HepG2 (cell line): ENCODE measurements around the gene PITX3. TPM values are rescaled to one million over a fixed set of nuclear protein-coding genes. Genes with fewer than 3 reads are reported as not detected.

Experiments
- DMAP1 ChIP-seq: IDR thresholded peaks from 2 replicates; pipeline ENCODE4 v1.6.1; 2016
- ELF1 ChIP-seq: sonication (generic); formaldehyde crosslinking; IDR thresholded peaks from 2 replicates; pipeline ENCODE4 v1.4.0; 2020; ENCODE audit warnings: missing genetic modification reagents
- ETV6 ChIP-seq: sonication (generic); formaldehyde crosslinking; conservative IDR thresholded peaks from 2 replicates; pipeline ENCODE4 v1.4.0; 2020; ENCODE audit warnings: missing genetic modification reagents
- HNF4A ChIP-seq: sonication (generic); formaldehyde crosslinking; IDR thresholded peaks from 2 replicates; pipeline ENCODE4 v1.4.0; 2020; ENCODE audit warnings: missing genetic modification reagents
- IRX3 ChIP-seq: sonication (generic); formaldehyde crosslinking; IDR thresholded peaks from 2 replicates; pipeline ENCODE4 v1.8.1; 2023; ENCODE audit warnings: mild to moderate bottlenecking, low read depth, missing genetic modification reagents, borderline replicate concordance
- MAFG ChIP-seq: sonication (generic); formaldehyde crosslinking; IDR thresholded peaks from 2 replicates; pipeline ENCODE4 v1.5.1; 2020; ENCODE audit warnings: mild to moderate bottlenecking, missing genetic modification reagents
- MED13 ChIP-seq: sonication (generic); formaldehyde crosslinking; IDR thresholded peaks from 2 replicates; pipeline ENCODE4 v1.5.0; 2020; ENCODE audit warnings: missing genetic modification reagents
- RBAK ChIP-seq: sonication (generic); formaldehyde crosslinking; IDR thresholded peaks from 2 replicates; pipeline ENCODE4 v1.5.1; 2020; ENCODE audit warnings: mild to moderate bottlenecking, missing genetic modification reagents
- RFXANK ChIP-seq: IDR thresholded peaks from 2 replicates; pipeline ENCODE4 v1.6.1; 2016
- SP1 ChIP-seq, 2 experiments: fragments of 450-650 bp in 1 of 2; sonication (generic) in 1 of 2; formaldehyde crosslinking in 1 of 2; IDR thresholded peaks; 2 replicates each; pipeline versions ENCODE4 v1.4.0 to v1.6.1; 2016 to 2020; ENCODE audit warnings: missing genetic modification reagents in 1 of 2
- XBP1 ChIP-seq: sonication (generic); formaldehyde crosslinking; IDR thresholded peaks from 2 replicates; pipeline ENCODE4 v1.5.0; 2020; ENCODE audit warnings: missing genetic modification reagents
- ZNF331 ChIP-seq: sonication (generic); formaldehyde crosslinking; IDR thresholded peaks from 2 replicates; pipeline ENCODE4 v1.4.0; 2020; ENCODE audit warnings: missing genetic modification reagents
- ZNF460 ChIP-seq: sonication (generic); formaldehyde crosslinking; IDR thresholded peaks from 2 replicates; pipeline ENCODE4 v1.5.1; 2020; ENCODE audit warnings: missing genetic modification reagents, mild to moderate bottlenecking, borderline replicate concordance
- ZNF543 ChIP-seq: sonication (generic); formaldehyde crosslinking; IDR thresholded peaks from 2 replicates; pipeline ENCODE4 v1.4.0; 2020; ENCODE audit warnings: mild to moderate bottlenecking, missing genetic modification reagents
- ZNF572 ChIP-seq: sonication (generic); formaldehyde crosslinking; IDR thresholded peaks from 2 replicates; pipeline ENCODE4 v1.5.1; 2020; ENCODE audit warnings: mild to moderate bottlenecking, missing genetic modification reagents
- ZNF577 ChIP-seq: sonication (generic); formaldehyde crosslinking; IDR thresholded peaks from 2 replicates; pipeline ENCODE4 v1.4.0; 2020; ENCODE audit warnings: mild to moderate bottlenecking, low read depth, missing genetic modification reagents, borderline replicate concordance
- ZNF747 ChIP-seq: sonication (generic); formaldehyde crosslinking; IDR thresholded peaks from 2 replicates; pipeline ENCODE4 v1.8.1; 2023; ENCODE audit warnings: missing genetic modification reagents, mild to moderate bottlenecking, borderline replicate concordance
- polyA plus RNA-seq, 8 experiments: library from polyadenylated mRNA; depleted of rRNA in 3 of 8; stranded (reverse) in 7 of 8; unstranded in 1 of 8; fragments of >200 nt; fragmentation: Illumina TruSeq in 4 of 8; extraction: Trizol in 4 of 8; gene quantifications; 2 replicates each; pipeline versions ENCODE4 v1.2.1 to v1.2.3, GENCODE V29; 2011 to 2016; ENCODE audit warnings: low read depth in 4 of 8, missing spikeins in 1 of 8, mixed read lengths in 1 of 8; ENCODE audit not compliant: insufficient read depth in 1 of 8
- total RNA-seq, 5 experiments: library from RNA; depleted of rRNA; stranded (reverse); fragments of >200 nt; fragmentation: Illumina TruSeq; extraction: Trizol; gene quantifications; 2 replicates each; pipeline ENCODE4 v1.2.3, GENCODE V29; 2016; ENCODE audit warnings: low read depth in 1 of 5
- TF ChIP-seq, protein P1 (sequence below): IDR thresholded peaks from 2 replicates; pipeline ENCODE4 v1.6.1; 2016; ENCODE audit warnings: missing compliant biosample characterization, missing genetic modification reagents, borderline replicate concordance
- TF ChIP-seq, protein P2 (sequence below): sonication (generic); formaldehyde crosslinking; IDR thresholded peaks from 2 replicates; pipeline ENCODE4 v1.4.0; 2020; ENCODE audit warnings: mild to moderate bottlenecking, missing genetic modification reagents
- TF ChIP-seq, protein P3 (sequence below): sonication (generic); formaldehyde crosslinking; IDR thresholded peaks from 2 replicates; pipeline ENCODE4 v1.5.0; 2020; ENCODE audit warnings: missing genetic modification reagents, mild to moderate bottlenecking, borderline replicate concordance
- TF ChIP-seq, protein P4 (sequence below): IDR thresholded peaks from 2 replicates; pipeline ENCODE4 v1.6.1; 2016
- TF ChIP-seq, protein P5 (sequence below): sonication (generic); formaldehyde crosslinking; IDR thresholded peaks from 2 replicates; pipeline ENCODE4 v1.5.0; 2020; ENCODE audit warnings: mild to moderate bottlenecking, missing genetic modification reagents

PITX3 gene
- total and polyA plus RNA-seq, 2 of the 13 experiments (the other 11 are each of a cell fraction or from before 2014, with no cell fraction given) = not detected

DNA sequence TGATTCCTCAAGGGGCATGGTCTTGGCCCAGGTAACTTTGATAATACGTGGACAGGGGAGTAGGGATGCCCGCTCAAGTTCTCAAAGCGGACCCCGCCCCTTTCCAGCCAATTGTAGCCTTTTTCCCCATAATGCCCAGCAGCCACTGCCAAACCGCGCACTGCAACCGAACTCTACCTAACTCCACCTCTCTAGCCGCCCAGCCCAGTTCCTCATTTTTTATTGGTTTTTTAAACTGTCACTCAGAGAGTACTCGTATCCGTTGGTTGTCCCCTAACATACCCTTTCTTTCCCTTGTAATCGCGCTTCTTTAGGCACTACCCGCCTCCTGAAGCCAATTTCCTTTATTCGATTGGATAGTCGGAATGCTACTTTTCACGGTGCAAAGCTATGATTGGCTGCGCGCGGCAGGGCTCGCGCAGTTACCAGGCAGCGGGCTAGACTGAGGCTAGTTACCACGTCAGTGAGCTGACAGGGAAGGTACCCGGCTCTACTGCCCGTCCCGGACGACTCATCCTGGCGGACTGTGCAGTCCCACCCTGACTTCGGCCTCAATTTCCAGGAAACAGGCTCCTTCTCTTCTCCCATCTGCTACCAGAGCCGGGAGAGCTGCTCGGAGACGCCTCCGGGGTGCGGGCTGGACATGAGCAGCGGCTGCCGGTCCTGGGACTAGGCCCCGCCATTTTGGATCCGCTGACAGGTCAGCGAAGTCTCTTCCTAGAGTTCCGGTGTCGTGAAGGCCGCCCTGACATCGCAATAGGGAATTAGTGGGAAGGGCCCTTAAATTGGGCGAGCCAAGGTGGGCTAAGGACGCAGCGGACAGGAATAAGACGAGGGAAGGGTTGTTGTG lies 4.0 kb upstream of the PITX3 start, which contains the start of gene GBF1 (continued):
- TF ChIP-seq, protein P1, sequence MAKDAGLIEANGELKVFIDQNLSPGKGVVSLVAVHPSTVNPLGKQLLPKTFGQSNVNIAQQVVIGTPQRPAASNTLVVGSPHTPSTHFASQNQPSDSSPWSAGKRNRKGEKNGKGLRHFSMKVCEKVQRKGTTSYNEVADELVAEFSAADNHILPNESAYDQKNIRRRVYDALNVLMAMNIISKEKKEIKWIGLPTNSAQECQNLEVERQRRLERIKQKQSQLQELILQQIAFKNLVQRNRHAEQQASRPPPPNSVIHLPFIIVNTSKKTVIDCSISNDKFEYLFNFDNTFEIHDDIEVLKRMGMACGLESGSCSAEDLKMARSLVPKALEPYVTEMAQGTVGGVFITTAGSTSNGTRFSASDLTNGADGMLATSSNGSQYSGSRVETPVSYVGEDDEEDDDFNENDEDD = peak; percentile 56; the same call in 1 of the 2 replicates
- TF ChIP-seq ELF1 (peak; percentile 64), SP1 (IDR thresholded peaks at IDR 0.05) (no peak), SP1 (CRISPR knock-in tag; IDR thresholded peaks at IDR 0.05) (peak; percentile 61; the same call in 1 of the 2 replicates), ZNF543 (CRISPR knock-in tag) (no peak), ETV6 (peak; percentile 68; the same call in 1 of the 2 replicates), MED13 (CRISPR knock-in tag) (0 out of 2 replicates have a peak, but pooled peaks have one; percentile 31), XBP1 (CRISPR knock-in tag) (no peak), ZNF572 (peak; percentile 68; the same call in 1 of the 2 replicates), RFXANK (peak; percentile 65; the same call in 1 of the 2 replicates), ZNF747 (CRISPR knock-in tag) (no peak; the same call in 1 of the 2 replicates), HNF4A (CRISPR knock-in tag) (peak; percentile 21; the same call in 1 of the 2 replicates), ZNF331 (CRISPR knock-in tag) (no peak), MAFG (no peak), DMAP1 (peak; percentile 97), ZNF460 (CRISPR knock-in tag) (no peak), IRX3 (CRISPR knock-in tag) (no peak), ZNF577 (CRISPR knock-in tag) (no peak), RBAK (CRISPR knock-in tag) (no peak)
- TF ChIP-seq, protein P2, sequence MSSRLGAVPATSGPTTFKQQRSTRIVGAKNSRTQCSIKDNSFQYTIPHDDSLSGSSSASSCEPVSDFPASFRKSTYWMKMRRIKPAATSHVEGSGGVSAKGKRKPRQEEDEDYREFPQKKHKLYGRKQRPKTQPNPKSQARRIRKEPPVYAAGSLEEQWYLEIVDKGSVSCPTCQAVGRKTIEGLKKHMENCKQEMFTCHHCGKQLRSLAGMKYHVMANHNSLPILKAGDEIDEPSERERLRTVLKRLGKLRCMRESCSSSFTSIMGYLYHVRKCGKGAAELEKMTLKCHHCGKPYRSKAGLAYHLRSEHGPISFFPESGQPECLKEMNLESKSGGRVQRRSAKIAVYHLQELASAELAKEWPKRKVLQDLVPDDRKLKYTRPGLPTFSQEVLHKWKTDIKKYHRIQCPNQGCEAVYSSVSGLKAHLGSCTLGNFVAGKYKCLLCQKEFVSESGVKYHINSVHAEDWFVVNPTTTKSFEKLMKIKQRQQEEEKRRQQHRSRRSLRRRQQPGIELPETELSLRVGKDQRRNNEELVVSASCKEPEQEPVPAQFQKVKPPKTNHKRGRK = no peak
- TF ChIP-seq, protein P3, sequence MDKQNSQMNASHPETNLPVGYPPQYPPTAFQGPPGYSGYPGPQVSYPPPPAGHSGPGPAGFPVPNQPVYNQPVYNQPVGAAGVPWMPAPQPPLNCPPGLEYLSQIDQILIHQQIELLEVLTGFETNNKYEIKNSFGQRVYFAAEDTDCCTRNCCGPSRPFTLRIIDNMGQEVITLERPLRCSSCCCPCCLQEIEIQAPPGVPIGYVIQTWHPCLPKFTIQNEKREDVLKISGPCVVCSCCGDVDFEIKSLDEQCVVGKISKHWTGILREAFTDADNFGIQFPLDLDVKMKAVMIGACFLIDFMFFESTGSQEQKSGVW (CRISPR knock-in tag) = no peak
- TF ChIP-seq, protein P4, sequence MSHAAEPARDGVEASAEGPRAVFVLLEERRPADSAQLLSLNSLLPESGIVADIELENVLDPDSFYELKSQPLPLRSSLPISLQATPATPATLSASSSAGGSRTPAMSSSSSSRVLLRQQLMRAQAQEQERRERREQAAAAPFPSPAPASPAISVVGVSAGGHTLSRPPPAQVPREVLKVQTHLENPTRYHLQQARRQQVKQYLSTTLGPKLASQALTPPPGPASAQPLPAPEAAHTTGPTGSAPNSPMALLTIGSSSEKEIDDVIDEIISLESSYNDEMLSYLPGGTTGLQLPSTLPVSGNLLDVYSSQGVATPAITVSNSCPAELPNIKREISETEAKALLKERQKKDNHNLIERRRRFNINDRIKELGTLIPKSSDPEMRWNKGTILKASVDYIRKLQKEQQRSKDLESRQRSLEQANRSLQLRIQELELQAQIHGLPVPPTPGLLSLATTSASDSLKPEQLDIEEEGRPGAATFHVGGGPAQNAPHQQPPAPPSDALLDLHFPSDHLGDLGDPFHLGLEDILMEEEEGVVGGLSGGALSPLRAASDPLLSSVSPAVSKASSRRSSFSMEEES (CRISPR knock-in tag) = peak; percentile 58
- TF ChIP-seq, protein P5, sequence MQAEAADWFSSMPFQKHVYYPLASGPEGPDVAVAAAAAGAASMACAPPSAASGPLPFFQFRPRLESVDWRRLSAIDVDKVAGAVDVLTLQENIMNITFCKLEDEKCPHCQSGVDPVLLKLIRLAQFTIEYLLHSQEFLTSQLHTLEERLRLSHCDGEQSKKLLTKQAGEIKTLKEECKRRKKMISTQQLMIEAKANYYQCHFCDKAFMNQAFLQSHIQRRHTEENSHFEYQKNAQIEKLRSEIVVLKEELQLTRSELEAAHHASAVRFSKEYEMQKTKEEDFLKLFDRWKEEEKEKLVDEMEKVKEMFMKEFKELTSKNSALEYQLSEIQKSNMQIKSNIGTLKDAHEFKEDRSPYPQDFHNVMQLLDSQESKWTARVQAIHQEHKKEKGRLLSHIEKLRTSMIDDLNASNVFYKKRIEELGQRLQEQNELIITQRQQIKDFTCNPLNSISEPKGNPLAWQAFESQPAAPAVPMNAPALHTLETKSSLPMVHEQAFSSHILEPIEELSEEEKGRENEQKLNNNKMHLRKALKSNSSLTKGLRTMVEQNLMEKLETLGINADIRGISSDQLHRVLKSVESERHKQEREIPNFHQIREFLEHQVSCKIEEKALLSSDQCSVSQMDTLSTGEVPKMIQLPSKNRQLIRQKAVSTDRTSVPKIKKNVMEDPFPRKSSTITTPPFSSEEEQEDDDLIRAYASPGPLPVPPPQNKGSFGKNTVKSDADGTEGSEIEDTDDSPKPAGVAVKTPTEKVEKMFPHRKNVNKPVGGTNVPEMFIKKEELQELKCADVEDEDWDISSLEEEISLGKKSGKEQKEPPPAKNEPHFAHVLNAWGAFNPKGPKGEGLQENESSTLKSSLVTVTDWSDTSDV = peak; percentile 19; the same call in 1 of the 2 replicates
